ENCODE data around the gene CTCF.
"Not testable (repeated sequence)": the region's sequence is repeated elsewhere in the genome, so short reads cannot be mapped to it uniquely, and the experiment has no call there.

Gene CTCF

GRCh38 chr16:67562526-67562917 lies at the start of gene CTCF:
Gene CTCF (plus strand): TSS chr16:67562526. CDS start chr16:67610833, 48,307 bp downstream.
- Mint-ChIP-seq H3K9me3 (no peaks in the 10 kb centered on the region), H3K27ac (peak within 1 kb of the TSS; percentile 91), H3K27me3 (no peaks in the 10 kb centered on the region), H3K4me3 (peak within 1 kb of the TSS; percentile 93), H3K4me1 (ENCODE audit: low read depth) (peaks cover 55% of the 10 kb centered on the region), H3K36me3 (ENCODE audit: low read depth) (peaks cover 22% of the 10 kb centered on the region)

GRCh38 chr16:67513892-67514291 lies 48.4 kb upstream of the CTCF start:
- not testable (repeated sequence) for H3K36me3 Mint-ChIP-seq (ENCODE audit: low read depth); H3K27ac Mint-ChIP-seq; H3K9me3 Mint-ChIP-seq; H3K4me3 Mint-ChIP-seq; H3K27me3 Mint-ChIP-seq
- H3K4me1 Mint-ChIP-seq (ENCODE audit: low read depth): peaks cover 38% of the 10 kb centered on the region

- no peak overlapping the region for H3K27ac Mint-ChIP-seq
- H3K4me3 Mint-ChIP-seq: no peak overlapping the region
- no peaks in the 10 kb centered on the region for H3K27me3 Mint-ChIP-seq
- no peaks in the 10 kb centered on the region for H3K9me3 Mint-ChIP-seq
- peaks cover 38% of the 10 kb centered on the region for H3K4me1 Mint-ChIP-seq (ENCODE audit: low read depth)
- H3K36me3 Mint-ChIP-seq (ENCODE audit: low read depth): no peaks in the 10 kb centered on the region
Measured at GRCh38 chr16:67514382-67514828, 47.9 kb upstream of the CTCF start.

- Mint-ChIP-seq H3K9me3 (no peaks in the 10 kb centered on the region), H3K4me3 (no peak overlapping the region), H3K36me3 (ENCODE audit: low read depth) (no peaks in the 10 kb centered on the region), H3K27ac (peak overlapping the region; percentile 66), H3K4me1 (ENCODE audit: low read depth) (peaks cover 52% of the 10 kb centered on the region), H3K27me3 (no peaks in the 10 kb centered on the region)
Measured at GRCh38 chr16:67516296-67517154, 45.8 kb upstream of the CTCF start.

- no peak overlapping the region for H3K4me3 Mint-ChIP-seq
- no peaks in the 10 kb centered on the region for H3K36me3 Mint-ChIP-seq (ENCODE audit: low read depth)
- no peaks in the 10 kb centered on the region for H3K27me3 Mint-ChIP-seq
- peaks cover 56% of the 10 kb centered on the region for H3K4me1 Mint-ChIP-seq (ENCODE audit: low read depth)
- H3K9me3 Mint-ChIP-seq: no peaks in the 10 kb centered on the region
- H3K27ac Mint-ChIP-seq: peak overlapping the region; percentile 66
Measured at GRCh38 chr16:67517155-67517445, 45.2 kb upstream of the CTCF start.

- H3K27me3 Mint-ChIP-seq: no peaks in the 10 kb centered on the region
- no peak overlapping the region for H3K27ac Mint-ChIP-seq
- no peaks in the 10 kb centered on the region for H3K9me3 Mint-ChIP-seq
- H3K36me3 Mint-ChIP-seq (ENCODE audit: low read depth): no peaks in the 10 kb centered on the region
- H3K4me1 Mint-ChIP-seq (ENCODE audit: low read depth): peaks cover 59% of the 10 kb centered on the region
- no peak overlapping the region for H3K4me3 Mint-ChIP-seq
Measured at GRCh38 chr16:67517661-67518423, 44.5 kb upstream of the CTCF start.

- no peak overlapping the region for H3K4me3 Mint-ChIP-seq
- H3K4me1 Mint-ChIP-seq (ENCODE audit: low read depth): peaks cover 56% of the 10 kb centered on the region
- no peaks in the 10 kb centered on the region for H3K9me3 Mint-ChIP-seq
- H3K36me3 Mint-ChIP-seq (ENCODE audit: low read depth): no peaks in the 10 kb centered on the region
- H3K27me3 Mint-ChIP-seq: no peaks in the 10 kb centered on the region
- peak overlapping the region; percentile 24 for H3K27ac Mint-ChIP-seq
Measured at GRCh38 chr16:67518676-67519075, 43.6 kb upstream of the CTCF start.

GRCh38 chr16:67519242-67519641 lies 43.1 kb upstream of the CTCF start:
- Mint-ChIP-seq H3K36me3 (ENCODE audit: low read depth) (no peaks in the 10 kb centered on the region), H3K4me3 (no peak overlapping the region), H3K4me1 (ENCODE audit: low read depth) (peaks cover 56% of the 10 kb centered on the region), H3K27ac (no peak overlapping the region), H3K27me3 (no peaks in the 10 kb centered on the region), H3K9me3 (no peaks in the 10 kb centered on the region)

GRCh38 chr16:67521095-67521804 lies 41.1 kb upstream of the CTCF start:
- Mint-ChIP-seq H3K27ac (peak overlapping the region; percentile 99), H3K4me1 (ENCODE audit: low read depth) (peaks cover 44% of the 10 kb centered on the region), H3K4me3 (peak overlapping the region; percentile 90), H3K9me3 (no peaks in the 10 kb centered on the region), H3K27me3 (no peaks in the 10 kb centered on the region), H3K36me3 (ENCODE audit: low read depth) (no peaks in the 10 kb centered on the region)

- peaks cover 24% of the 10 kb centered on the region for H3K4me1 Mint-ChIP-seq (ENCODE audit: low read depth)
- no peaks in the 10 kb centered on the region for H3K36me3 Mint-ChIP-seq (ENCODE audit: low read depth)
- H3K27me3 Mint-ChIP-seq: peaks cover 4% of the 10 kb centered on the region
- H3K4me3 Mint-ChIP-seq: no peak overlapping the region
- H3K9me3 Mint-ChIP-seq: no peaks in the 10 kb centered on the region
- H3K27ac Mint-ChIP-seq: no peak overlapping the region
Measured at GRCh38 chr16:67525176-67525860, 37.0 kb upstream of the CTCF start.

GRCh38 chr16:67526149-67526791 lies 36.1 kb upstream of the CTCF start:
- Mint-ChIP-seq H3K36me3 (ENCODE audit: low read depth) (no peaks in the 10 kb centered on the region), H3K9me3 (no peaks in the 10 kb centered on the region), H3K4me1 (ENCODE audit: low read depth) (peaks cover 25% of the 10 kb centered on the region), H3K27me3 (peaks cover 8% of the 10 kb centered on the region), H3K4me3 (no peak overlapping the region), H3K27ac (no peak overlapping the region)

GRCh38 chr16:67528222-67528869 lies 34.0 kb upstream of the CTCF start, which contains the start of gene RIPOR1:
Gene RIPOR1 (plus strand): TSS chr16:67528829. CDS start chr16:67538447, 9,618 bp downstream.
- H3K36me3 Mint-ChIP-seq (ENCODE audit: low read depth): no peaks in the 10 kb centered on the region
- H3K9me3 Mint-ChIP-seq: no peaks in the 10 kb centered on the region
- peaks cover 28% of the 10 kb centered on the region for H3K4me1 Mint-ChIP-seq (ENCODE audit: low read depth)
- H3K27ac Mint-ChIP-seq: peak within 1 kb of the TSS; percentile 31
- H3K4me3 Mint-ChIP-seq: peak within 1 kb of the TSS; percentile 82
- H3K27me3 Mint-ChIP-seq: peaks cover 8% of the 10 kb centered on the region

- Mint-ChIP-seq H3K27ac (no peak overlapping the region), H3K4me1 (ENCODE audit: low read depth) (peaks cover 31% of the 10 kb centered on the region), H3K36me3 (ENCODE audit: low read depth) (no peaks in the 10 kb centered on the region), H3K9me3 (no peaks in the 10 kb centered on the region), H3K4me3 (peak overlapping the region; percentile 82), H3K27me3 (peaks cover 8% of the 10 kb centered on the region)
Measured at GRCh38 chr16:67528870-67529581, 33.3 kb upstream of the CTCF start.
